GM13976 (cell line): Measurements from ENCODE around the gene SYS1.

Experiments used
- DNase-seq: peaks from one replicate; pipeline ENCODE4 v3.0.0; 2012; ENCODE audit warnings: low spot score
- in situ Hi-C: fragments of 300-500 bp; cut with MboI; formaldehyde crosslinking; loops from one replicate; pipeline ENCODE4 v1.12.0; 2022; ENCODE audit warnings: low sequenced_read_pairs, mixed read lengths, inconsistent platforms; ENCODE audit not compliant: unreplicated experiment
- TF ChIP-seq, protein P1 (sequence below): IDR thresholded peaks from 2 replicates; pipeline ENCODE4 v1.5.1; 2012; ENCODE audit warnings: borderline replicate concordance, mild to moderate bottlenecking; ENCODE audit not compliant: insufficient read depth; ENCODE audit errors: extremely low read depth, missing control alignments, control extremely low read depth

The SYS1 gene

GRCh38 chr20:45329497-45330319 lies 33.2 kb upstream of the SYS1 start:
- in situ Hi-C loops, result no loop called here
- no peak for DNase-seq
- TF ChIP-seq, protein P1, sequence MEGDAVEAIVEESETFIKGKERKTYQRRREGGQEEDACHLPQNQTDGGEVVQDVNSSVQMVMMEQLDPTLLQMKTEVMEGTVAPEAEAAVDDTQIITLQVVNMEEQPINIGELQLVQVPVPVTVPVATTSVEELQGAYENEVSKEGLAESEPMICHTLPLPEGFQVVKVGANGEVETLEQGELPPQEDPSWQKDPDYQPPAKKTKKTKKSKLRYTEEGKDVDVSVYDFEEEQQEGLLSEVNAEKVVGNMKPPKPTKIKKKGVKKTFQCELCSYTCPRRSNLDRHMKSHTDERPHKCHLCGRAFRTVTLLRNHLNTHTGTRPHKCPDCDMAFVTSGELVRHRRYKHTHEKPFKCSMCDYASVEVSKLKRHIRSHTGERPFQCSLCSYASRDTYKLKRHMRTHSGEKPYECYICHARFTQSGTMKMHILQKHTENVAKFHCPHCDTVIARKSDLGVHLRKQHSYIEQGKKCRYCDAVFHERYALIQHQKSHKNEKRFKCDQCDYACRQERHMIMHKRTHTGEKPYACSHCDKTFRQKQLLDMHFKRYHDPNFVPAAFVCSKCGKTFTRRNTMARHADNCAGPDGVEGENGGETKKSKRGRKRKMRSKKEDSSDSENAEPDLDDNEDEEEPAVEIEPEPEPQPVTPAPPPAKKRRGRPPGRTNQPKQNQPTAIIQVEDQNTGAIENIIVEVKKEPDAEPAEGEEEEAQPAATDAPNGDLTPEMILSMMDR, result no peak

DNA sequence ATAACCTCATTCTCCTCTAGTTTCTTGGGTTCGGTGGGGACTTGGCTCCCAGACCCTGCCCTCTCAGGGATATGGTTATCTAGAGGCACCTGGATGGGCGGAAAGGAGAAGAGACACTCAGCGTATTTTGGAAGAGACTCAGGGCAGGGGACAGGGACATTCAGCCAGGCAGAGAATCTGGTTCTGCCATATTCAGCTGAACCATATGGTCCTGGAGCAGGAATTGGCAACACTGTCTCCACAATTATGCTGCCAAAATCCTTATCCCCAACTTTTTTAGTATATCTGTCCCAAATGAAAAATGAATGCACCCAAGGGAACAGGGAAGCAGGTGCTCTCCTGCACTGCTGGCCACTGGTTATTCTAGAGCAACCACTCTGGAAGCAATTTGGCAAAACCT lies 32.5 kb upstream of the SYS1 start:
- TF ChIP-seq, protein P1, result no peak
- in situ Hi-C loops, result no loop called here

DNA sequence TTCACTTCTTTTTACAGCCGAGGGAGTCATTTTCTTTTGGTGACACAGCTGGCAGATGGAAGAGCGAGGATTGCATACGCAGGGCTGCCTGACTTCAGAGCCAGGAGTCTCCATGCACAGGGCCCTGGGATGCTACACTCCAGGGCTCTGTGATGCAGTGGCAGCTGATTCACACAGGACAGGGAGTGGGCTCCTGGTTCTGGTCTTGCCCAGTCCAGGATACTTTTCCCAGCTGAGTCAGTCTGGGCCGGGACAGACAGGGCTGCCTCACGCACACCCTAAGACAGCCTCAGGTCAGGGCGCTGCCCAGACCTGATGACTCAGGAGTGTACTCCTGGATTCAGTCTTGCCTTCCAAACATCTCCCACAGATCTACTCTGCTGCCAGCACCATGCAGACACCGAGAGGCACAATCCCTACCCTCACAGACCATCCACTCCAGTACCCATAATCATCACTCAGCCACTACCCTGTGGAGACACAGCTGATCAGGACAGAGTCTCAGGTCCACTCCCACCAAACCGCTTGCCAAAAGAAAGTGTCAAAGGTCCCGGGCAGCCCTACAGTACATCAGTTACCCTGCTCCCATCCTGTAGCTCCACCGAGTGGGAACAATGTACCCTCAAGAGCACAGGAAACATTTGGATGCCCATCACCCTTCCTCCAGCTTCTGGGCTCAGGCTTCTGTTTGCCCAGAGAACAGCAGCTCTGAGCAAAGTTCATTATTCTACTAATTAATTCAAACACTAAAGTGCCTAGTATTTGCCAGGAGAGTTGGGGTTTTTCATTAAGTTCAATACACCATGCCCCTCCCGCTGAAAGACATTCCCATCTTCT lies 26.2 kb upstream of the SYS1 start:
- no peak for DNase-seq
- TF ChIP-seq, protein P1, result no peak
- in situ Hi-C loops, result no loop called here

More for the DNA sequence above, 32.5 kb upstream of the SYS1 start:
- no peak for DNase-seq

GRCh38 chr20:45337367-45338120 lies 25.4 kb upstream of the SYS1 start:
- in situ Hi-C loops, result no loop called here
- TF ChIP-seq, protein P1, result no peak
- no peak for DNase-seq

GRCh38 chr20:45338121-45339030 lies 24.6 kb upstream of the SYS1 start:
- no peak for DNase-seq
- in situ Hi-C loops, result no loop called here
- TF ChIP-seq, protein P1, result no peak

DNA sequence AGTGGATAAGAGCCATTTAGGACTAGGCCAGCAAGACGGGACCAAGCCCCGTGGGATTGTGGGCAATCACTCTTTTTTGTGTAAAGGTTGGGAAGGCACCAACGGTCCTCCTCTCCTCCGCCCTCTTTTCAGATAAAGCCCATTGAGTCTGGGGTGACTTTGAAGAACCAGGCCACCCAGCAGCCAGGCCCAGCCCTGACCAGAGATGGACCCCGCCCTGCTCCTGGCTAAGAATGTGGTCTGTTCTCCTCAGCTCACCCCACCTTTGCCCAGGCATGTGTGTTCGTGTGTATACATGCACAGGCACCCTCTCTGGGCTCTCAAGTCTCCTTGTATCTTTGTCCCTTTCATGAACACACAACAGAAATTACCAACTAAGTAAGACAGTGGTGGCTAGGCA lies 23.9 kb upstream of the SYS1 start:
- no peak for DNase-seq
- TF ChIP-seq, protein P1, result no peak
- in situ Hi-C loops, result no loop called here
